BJ (cell line): ENCODE data around the gene SLC25A44. TPM values are rescaled to one million over a fixed set of nuclear protein-coding genes. Genes with fewer than 3 reads are reported as not detected.

ENCODE experiments used
- CTCF ChIA-PET: fragments of 350-600 bp; formaldehyde crosslinking; extraction: SDS; loops from one replicate; lab custom pipeline; 2021; ENCODE audit warnings: antibody characterized with exemption, inconsistent platforms; lab: Yijun Ruan, JAX
- POLR2A ChIA-PET: fragments of 300-600 bp; sonication (Branson Sonifier 250); formaldehyde crosslinking; extraction: SDS; loops from one replicate; lab custom pipeline; 2021; ENCODE audit warnings: antibody characterized with exemption; lab: Charles Lee
- DNase-seq: peaks from one replicate; pipeline ENCODE4 v3.0.0-alpha.2; 2011; ENCODE audit warnings: low read depth
- H3K27me3 ChIP-seq: 2 replicates; pipeline ENCODE4 v1.6.0; 2011; ENCODE audit warnings: low read length; ENCODE audit not compliant: control insufficient read depth, insufficient read depth
- H3K36me3 ChIP-seq: 2 replicates; pipeline ENCODE4 v1.5.1; 2011; ENCODE audit warnings: low read length; ENCODE audit not compliant: control insufficient read depth, insufficient read depth
- H3K4me3 ChIP-seq: 2 replicates; pipeline ENCODE4 v1.5.1; 2011; ENCODE audit warnings: low read depth, mild to moderate bottlenecking, control low read depth, low read length
- CTCF ChIP-seq: IDR thresholded peaks from 2 replicates; pipeline ENCODE4 v1.5.1; 2011; ENCODE audit warnings: low read depth, mild to moderate bottlenecking, control low read depth, inconsistent platforms, low read length, moderate library complexity; ENCODE audit not compliant: insufficient read depth
- polyA plus RNA-seq: library from polyadenylated mRNA; depleted of rRNA; stranded (reverse); fragments of >200 nt; gene quantifications from 2 replicates; pipeline ENCODE4 v1.2.3, GENCODE V29; 2011

The SLC25A44 gene
- polyA plus RNA-seq, 1 experiment = 25.8 TPM

- CTCF ChIA-PET = no interaction called here
- DNase-seq = no peak
Observed at GRCh38 chr1:156191292-156191964, 2.5 kb upstream of the SLC25A44 start.

GRCh38 chr1:156193208-156193487 is 756 bp upstream of the SLC25A44 start:
- no peak for DNase-seq
- CTCF ChIA-PET = interaction anchor here (1.1 kb wide), 1 partner anchor 29 kb away, joined by 4 read pairs; no protein-coding TSS in a partner anchor
- H3K4me3 ChIP-seq = peak overlapping the region; percentile 65
- H3K36me3 ChIP-seq = peaks cover 2% of the 10 kb centered on the region; the same call in 1 of the 2 replicates
- no peaks in the 10 kb centered on the region for H3K27me3 ChIP-seq
- no peak for TF ChIP-seq CTCF
- POLR2A ChIA-PET = no interaction called here

More at GRCh38 chr1:156191292-156191964, 2.5 kb upstream of the SLC25A44 start:
- Histone ChIP-seq H3K36me3 (peaks cover 2% of the 10 kb centered on the region; the same call in 1 of the 2 replicates), H3K27me3 (no peaks in the 10 kb centered on the region), H3K4me3 (no peak overlapping the region)
- no peak for TF ChIP-seq CTCF
- POLR2A ChIA-PET = no interaction called here

- H3K4me3 ChIP-seq = peak overlapping the region; percentile 63
- ChIA-PET CTCF (interaction anchor here (0.6 to 1.3 kb wide), 4 partner anchors 24 to 98 kb away, joined by 3 to 4 read pairs (median 3); no protein-coding TSS in a partner anchor), POLR2A (interaction anchor here (1.0 kb wide), 1 partner anchor 48 kb away, joined by 3 read pairs; no protein-coding TSS in a partner anchor)
- H3K27me3 ChIP-seq = no peaks in the 10 kb centered on the region
- no peak for DNase-seq
- H3K36me3 ChIP-seq = peaks cover 4% of the 10 kb centered on the region; the same call in 1 of the 2 replicates
- no peak for TF ChIP-seq CTCF
Observed at GRCh38 chr1:156194300-156194652, 372 bp downstream of the SLC25A44 start.

- no peak for DNase-seq
- peaks cover 9% of the 10 kb centered on the region for H3K36me3 ChIP-seq
- H3K4me3 ChIP-seq = no peak overlapping the region
- no peak for TF ChIP-seq CTCF
- ChIA-PET POLR2A (no interaction called here), CTCF (interaction anchor here (1.4 kb wide), 1 partner anchor 29 kb away, joined by 3 read pairs; no protein-coding TSS in a partner anchor)
- H3K27me3 ChIP-seq = no peaks in the 10 kb centered on the region
Observed at GRCh38 chr1:156195853-156196252, 1.9 kb downstream of the SLC25A44 start.

GRCh38 chr1:156196445-156196844 is 2.5 kb downstream of the SLC25A44 start:
- no peak overlapping the region for H3K4me3 ChIP-seq
- ChIA-PET CTCF (interaction anchor here (1.4 kb wide), 1 partner anchor 28 kb away, joined by 3 read pairs; no protein-coding TSS in a partner anchor), POLR2A (no interaction called here)
- peaks cover 9% of the 10 kb centered on the region for H3K36me3 ChIP-seq
- H3K27me3 ChIP-seq = no peaks in the 10 kb centered on the region
- no peak for TF ChIP-seq CTCF
- no peak for DNase-seq
